ENCODE measurements around the gene TCERG1L.

DNA sequence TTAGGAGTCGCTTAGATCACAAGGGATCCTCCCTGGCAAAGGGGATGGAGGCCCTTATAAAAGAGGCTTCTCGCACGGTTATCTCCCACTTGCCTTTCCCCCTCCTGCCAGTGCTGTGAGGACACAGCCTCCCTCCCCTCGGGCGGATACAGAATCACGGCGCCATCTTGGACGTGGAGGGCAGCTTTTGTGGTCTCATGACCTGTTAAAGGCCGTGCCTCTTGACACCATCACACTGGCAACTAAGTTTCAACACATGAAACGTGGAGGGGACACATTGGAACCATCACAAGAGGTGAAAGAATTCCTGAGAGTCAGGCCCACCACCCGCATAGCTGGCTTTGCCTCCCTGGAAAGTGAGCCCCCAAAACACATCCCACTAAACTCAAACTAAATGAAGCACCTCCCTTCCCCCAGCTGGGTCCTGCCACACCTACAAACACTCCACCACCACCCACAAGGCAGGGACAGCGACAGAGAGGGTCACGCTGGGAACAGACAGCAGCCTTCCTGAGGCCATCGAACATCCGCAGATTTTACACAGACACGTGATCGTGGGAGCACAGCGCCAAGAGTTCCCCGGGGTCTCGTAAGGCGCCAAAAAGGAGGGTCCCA lies 110.6 kb downstream of the TCERG1L start:
- TF ChIP-seq, protein P1, sequence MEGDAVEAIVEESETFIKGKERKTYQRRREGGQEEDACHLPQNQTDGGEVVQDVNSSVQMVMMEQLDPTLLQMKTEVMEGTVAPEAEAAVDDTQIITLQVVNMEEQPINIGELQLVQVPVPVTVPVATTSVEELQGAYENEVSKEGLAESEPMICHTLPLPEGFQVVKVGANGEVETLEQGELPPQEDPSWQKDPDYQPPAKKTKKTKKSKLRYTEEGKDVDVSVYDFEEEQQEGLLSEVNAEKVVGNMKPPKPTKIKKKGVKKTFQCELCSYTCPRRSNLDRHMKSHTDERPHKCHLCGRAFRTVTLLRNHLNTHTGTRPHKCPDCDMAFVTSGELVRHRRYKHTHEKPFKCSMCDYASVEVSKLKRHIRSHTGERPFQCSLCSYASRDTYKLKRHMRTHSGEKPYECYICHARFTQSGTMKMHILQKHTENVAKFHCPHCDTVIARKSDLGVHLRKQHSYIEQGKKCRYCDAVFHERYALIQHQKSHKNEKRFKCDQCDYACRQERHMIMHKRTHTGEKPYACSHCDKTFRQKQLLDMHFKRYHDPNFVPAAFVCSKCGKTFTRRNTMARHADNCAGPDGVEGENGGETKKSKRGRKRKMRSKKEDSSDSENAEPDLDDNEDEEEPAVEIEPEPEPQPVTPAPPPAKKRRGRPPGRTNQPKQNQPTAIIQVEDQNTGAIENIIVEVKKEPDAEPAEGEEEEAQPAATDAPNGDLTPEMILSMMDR (IDR thresholded peaks at IDR 0.05; ENCODE audit: insufficient read depth, low read depth, low read length): no peak
- TF ChIP-seq EZH2 (IDR thresholded peaks at IDR 0.05; ENCODE audit: insufficient read depth, low read length): no peak
